HG03066 (cell line): Measurements from ENCODE around the gene KRTAP10-7.
"Not testable (repeated sequence)": the region's sequence is repeated elsewhere in the genome, so short reads cannot be mapped to it uniquely, and the experiment has no call there.

ENCODE experiments used
- ATAC-seq: cut with Tn5 transposase; IDR thresholded peaks from one replicate; pipeline ENCODE4 v1.9.1; 2021; ENCODE audit warnings: low read depth; ENCODE audit not compliant: unreplicated experiment

The KRTAP10-7 gene

GRCh38 chr21:44627831-44628233, 27.4 kb downstream of the KRTAP10-7 start:
- ATAC-seq, result not testable (repeated sequence)

GRCh38 chr21:44628707-44629391, 28.5 kb downstream of the KRTAP10-7 start:
- no peak for ATAC-seq

GRCh38 chr21:44630440-44630839, 30.0 kb downstream of the KRTAP10-7 start:
- ATAC-seq, result no peak

- no peak for ATAC-seq
Measured at GRCh38 chr21:44632067-44632466, 31.7 kb downstream of the KRTAP10-7 start.

GRCh38 chr21:44636209-44637017, 36.0 kb downstream of the KRTAP10-7 start:
- ATAC-seq, result no peak

- ATAC-seq, result no peak
Measured at GRCh38 chr21:44637018-44637850, 36.8 kb downstream of the KRTAP10-7 start, which contains the start of gene KRTAP10-10. TSS of gene KRTAP10-10 (plus strand) at chr21:44637356. CDS start at chr21:44637418, 62 bp downstream.

- ATAC-seq, result not testable (repeated sequence)
Measured at GRCh38 chr21:44637851-44638348, 37.5 kb downstream of the KRTAP10-7 start.

GRCh38 chr21:44638506-44639330, 38.3 kb downstream of the KRTAP10-7 start:
- ATAC-seq, result not testable (repeated sequence)

GRCh38 chr21:44639331-44639655, 38.9 kb downstream of the KRTAP10-7 start:
- ATAC-seq, result no peak

- ATAC-seq, result no peak
Measured at GRCh38 chr21:44640761-44641160, 40.4 kb downstream of the KRTAP10-7 start.

- ATAC-seq, result no peak
Measured at GRCh38 chr21:44643741-44644310, 43.4 kb downstream of the KRTAP10-7 start.

GRCh38 chr21:44644878-44645277, 44.5 kb downstream of the KRTAP10-7 start:
- ATAC-seq, result no peak

GRCh38 chr21:44646366-44647221, 46.2 kb downstream of the KRTAP10-7 start, which contains the start of gene KRTAP10-11:
TSS of gene KRTAP10-11 (plus strand) at chr21:44646414. CDS start at chr21:44646459, 45 bp downstream.
- ATAC-seq, result not testable (repeated sequence)

- no peak for ATAC-seq
Measured at GRCh38 chr21:44647222-44647552, 46.8 kb downstream of the KRTAP10-7 start.

- ATAC-seq, result no peak
Measured at GRCh38 chr21:44648557-44649311, 48.3 kb downstream of the KRTAP10-7 start.

- ATAC-seq, result no peak
Measured at GRCh38 chr21:44649521-44650100, 49.2 kb downstream of the KRTAP10-7 start.

- ATAC-seq, result no peak
Measured at GRCh38 chr21:44650265-44650972, 50.0 kb downstream of the KRTAP10-7 start.
